ENCODE results near the gene OR51L1. TPM values are rescaled to one million over a fixed set of nuclear protein-coding genes. Genes with fewer than 3 reads are reported as not detected.

OR51L1 gene
- total and polyA plus RNA-seq, 2 of the 13 experiments (the other 11 are each of a cell fraction or from before 2014, with no cell fraction given) = not detected

- in situ Hi-C loops (cut with HindIII; ENCODE audit: extremely low pct_ligation_motif_present, low pct_unique_long_range_greater_than_20kb) = no loop called here
- no peak overlapping the region for H3K27ac ChIP-seq (ENCODE audit: extremely low read length, insufficient read depth, low read length)
- H3K36me3 ChIP-seq (replicated peaks in 1 of 2; ENCODE audit: control insufficient read depth in 1 of 2, insufficient read depth in 2 of 2, low read length in 2 of 2) = no peaks in the 10 kb centered on the region
- ATAC-seq (0 out of 3 replicates have a peak, but pooled peaks have one; percentile 29), DNase-seq (ENCODE audit: low spot score) (no peak), FAIRE-seq (no peak)
- no peaks in the 10 kb centered on the region for H3K79me2 ChIP-seq (ENCODE audit: insufficient read depth, low read length)
- ChIA-PET CTCF (ENCODE audit: low intra/inter-chr PET ratio, low total read pairs) (no interaction called here), POLR2A (no interaction called here)
- no TSS peak for BruUV-seq (replicated peaks)
- H2AFZ ChIP-seq (ENCODE audit: low read length) = no peak overlapping the region
- intact Hi-C loops (cut with micrococcal nuclease; ENCODE audit: unreplicated experiment) = no loop called here
- no peak overlapping the region for H3K4me3 ChIP-seq (replicated peaks in 1 of 3; ENCODE audit: insufficient read depth in 1 of 3, low read depth in 2 of 3, low read length in 3 of 3)
- no peaks in the 10 kb centered on the region for H4K20me1 ChIP-seq (ENCODE audit: insufficient read depth, low read length)
- H3K9ac ChIP-seq (ENCODE audit: insufficient read depth, low read depth, low read length) = no peak overlapping the region
- H3K9me3 ChIP-seq (ENCODE audit: low read length) = no peaks in the 10 kb centered on the region
- no peaks in the 10 kb centered on the region for H3K27me3 ChIP-seq (ENCODE audit: control insufficient read depth in 1 of 2, insufficient read depth in 2 of 2, low read length in 2 of 2)
- H3K4me2 ChIP-seq (ENCODE audit: low read depth, low read length) = no peak overlapping the region
- no peaks in the 10 kb centered on the region for H3K4me1 ChIP-seq (ENCODE audit: insufficient read depth, low read length)
- WGBS (ENCODE audit: low lambda C conversion rate) = 0% methylated on average over 1 of the region's 1 CpG
- TF ChIP-seq REST (IDR thresholded peaks at IDR 0.05; ENCODE audit: borderline replicate concordance in 1 of 2, low read depth in 1 of 2, low read length in 2 of 2) (no peak), CEBPZ (IDR thresholded peaks at IDR 0.05; ENCODE audit: low read length) (no peak), CHD2 (IDR thresholded peaks at IDR 0.05; ENCODE audit: low read depth, low read length) (no peak), MZF1 (CRISPR knock-in tag; IDR thresholded peaks at IDR 0.05; ENCODE audit: borderline replicate concordance) (no peak), ATAD3A (CRISPR knock-in tag; IDR thresholded peaks at IDR 0.05) (no peak), ZNF782 (CRISPR knock-in tag; IDR thresholded peaks at IDR 0.05; ENCODE audit: borderline replicate concordance) (no peak), AGO2 (optimal IDR thresholded peaks at IDR 0.05; ENCODE audit: low read depth, low read length) (no peak), ZNF841 (CRISPR knock-in tag; IDR thresholded peaks at IDR 0.05; ENCODE audit: borderline replicate concordance) (no peak), ZNF414 (CRISPR knock-in tag; IDR thresholded peaks at IDR 0.05) (no peak), SKIL (CRISPR knock-in tag; IDR thresholded peaks at IDR 0.05; ENCODE audit: borderline replicate concordance) (no peak), TGIF2 (CRISPR knock-in tag; IDR thresholded peaks at IDR 0.05) (no peak), ZBTB49 (CRISPR knock-in tag; IDR thresholded peaks at IDR 0.05; ENCODE audit: borderline replicate concordance) (no peak)
These were observed 3.6 kb upstream of the OR51L1 start for GRCh38 chr11:4991060-4991459.
